PC-9 (cell line): ENCODE measurements around the gene GABARAP.

Source experiments
- EZH2 ChIP-seq: fragments of 200-600 bp; sonication (generic); IDR thresholded peaks from 2 replicates; pipeline ENCODE4 v1.8.0; 2017; ENCODE audit warnings: antibody characterized with exemption, low read depth
- TF ChIP-seq, protein P1 (sequence below): fragments of 200-600 bp; sonication (generic); conservative IDR thresholded peaks from 2 replicates; pipeline ENCODE4 v1.6.1; 2017; ENCODE audit warnings: mixed run types, antibody characterized with exemption, mild to moderate bottlenecking, moderate library complexity

DNA sequence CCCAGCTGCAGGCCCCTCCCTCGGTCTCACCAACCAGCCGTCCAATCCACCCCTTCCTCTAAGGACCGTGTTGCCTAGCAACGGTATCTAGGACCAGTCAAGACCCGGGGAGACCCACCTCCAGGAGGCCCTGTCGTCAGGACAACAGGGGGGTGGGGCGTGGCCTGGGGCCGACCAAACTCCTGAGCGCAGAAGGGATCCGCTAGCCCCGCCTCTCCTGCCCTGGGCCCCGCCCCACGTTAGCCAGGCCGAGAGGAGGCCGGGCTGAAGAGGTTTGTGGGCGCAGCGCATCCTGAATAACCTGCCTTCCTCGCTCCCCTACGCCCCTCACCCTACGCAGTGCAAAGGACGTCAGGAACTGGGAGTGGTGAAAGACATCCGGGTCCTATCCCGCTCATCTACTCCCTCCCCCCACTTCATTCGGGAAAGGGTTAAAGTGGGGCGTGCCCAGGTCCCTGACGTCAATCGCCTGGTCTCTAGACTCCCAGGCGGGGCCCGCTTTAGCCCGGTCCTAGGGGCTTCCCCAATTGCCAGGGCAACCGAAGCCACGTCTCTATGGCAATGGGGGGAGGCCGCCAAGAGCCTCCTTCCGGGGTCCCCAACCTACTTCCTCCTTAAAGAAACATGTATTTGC is 37.3 kb downstream of the GABARAP start:
- TF ChIP-seq, protein P1, sequence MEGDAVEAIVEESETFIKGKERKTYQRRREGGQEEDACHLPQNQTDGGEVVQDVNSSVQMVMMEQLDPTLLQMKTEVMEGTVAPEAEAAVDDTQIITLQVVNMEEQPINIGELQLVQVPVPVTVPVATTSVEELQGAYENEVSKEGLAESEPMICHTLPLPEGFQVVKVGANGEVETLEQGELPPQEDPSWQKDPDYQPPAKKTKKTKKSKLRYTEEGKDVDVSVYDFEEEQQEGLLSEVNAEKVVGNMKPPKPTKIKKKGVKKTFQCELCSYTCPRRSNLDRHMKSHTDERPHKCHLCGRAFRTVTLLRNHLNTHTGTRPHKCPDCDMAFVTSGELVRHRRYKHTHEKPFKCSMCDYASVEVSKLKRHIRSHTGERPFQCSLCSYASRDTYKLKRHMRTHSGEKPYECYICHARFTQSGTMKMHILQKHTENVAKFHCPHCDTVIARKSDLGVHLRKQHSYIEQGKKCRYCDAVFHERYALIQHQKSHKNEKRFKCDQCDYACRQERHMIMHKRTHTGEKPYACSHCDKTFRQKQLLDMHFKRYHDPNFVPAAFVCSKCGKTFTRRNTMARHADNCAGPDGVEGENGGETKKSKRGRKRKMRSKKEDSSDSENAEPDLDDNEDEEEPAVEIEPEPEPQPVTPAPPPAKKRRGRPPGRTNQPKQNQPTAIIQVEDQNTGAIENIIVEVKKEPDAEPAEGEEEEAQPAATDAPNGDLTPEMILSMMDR = no peak
- TF ChIP-seq EZH2 = no peak
